Coronary artery (tissue), 2 donors: ENCODE measurements around the gene CALHM6.

ENCODE experiments used
- DNase-seq: peaks from one replicate; pipeline ENCODE4 v3.0.0-alpha.2; 2017; ENCODE audit warnings: low spot score
- H3K27ac ChIP-seq, 2 donors: fragments of 200-600 bp; sonication (generic); one replicate each; pipeline ENCODE4 v1.5.1; 2016 to 2019
- H3K4me3 ChIP-seq: fragments of 200-600 bp; sonication (generic); 2 replicates; pipeline ENCODE4 v1.5.1; 2016; ENCODE audit warnings: mild to moderate bottlenecking, moderate library complexity
- CTCF ChIP-seq: fragments of 200-600 bp; sonication (generic); IDR thresholded peaks from one replicate; pipeline ENCODE4 v1.5.1; 2019; ENCODE audit warnings: antibody characterized with exemption

Gene CALHM6

GRCh38 chr6:116461331-116461931 lies at the start of gene CALHM6:
TSS of gene CALHM6 (plus strand) at chr6:116461375. CDS start at chr6:116461930, 555 bp downstream.
- no peak for TF ChIP-seq CTCF
- DNase-seq, result no peak
- Histone ChIP-seq H3K27ac (peak within 1 kb of the TSS in 1 of 2 donors; percentile 37), H3K4me3 (peak within 1 kb of the TSS; percentile 73)

GRCh38 chr6:116412270-116412669 lies 48.9 kb upstream of the CALHM6 start:
- Histone ChIP-seq H3K4me3 (no peak overlapping the region), H3K27ac (no peak overlapping the region)
- TF ChIP-seq CTCF, result no peak
- DNase-seq, result no peak

- TF ChIP-seq CTCF, result no peak
- no peak overlapping the region for H3K27ac ChIP-seq
- no peak for DNase-seq
- no peak overlapping the region for H3K4me3 ChIP-seq
Observed at GRCh38 chr6:116413357-116413756, 47.8 kb upstream of the CALHM6 start.

GRCh38 chr6:116417661-116418060 lies 43.5 kb upstream of the CALHM6 start:
- no peak overlapping the region for H3K27ac ChIP-seq
- TF ChIP-seq CTCF, result no peak

GRCh38 chr6:116419069-116419786 lies 41.9 kb upstream of the CALHM6 start:
- H3K27ac ChIP-seq, result no peak overlapping the region
- TF ChIP-seq CTCF, result no peak
- no peak overlapping the region for H3K4me3 ChIP-seq
- no peak for DNase-seq

More at GRCh38 chr6:116417661-116418060, 43.5 kb upstream of the CALHM6 start:
- H3K4me3 ChIP-seq, result no peak overlapping the region
- no peak for DNase-seq

GRCh38 chr6:116420341-116420740 lies 40.8 kb upstream of the CALHM6 start:
- no peak overlapping the region for H3K27ac ChIP-seq
- DNase-seq, result no peak
- TF ChIP-seq CTCF, result no peak
- no peak overlapping the region for H3K4me3 ChIP-seq

- Histone ChIP-seq H3K4me3 (no peak overlapping the region), H3K27ac (no peak overlapping the region)
- TF ChIP-seq CTCF, result no peak
- DNase-seq, result no peak
Observed at GRCh38 chr6:116422238-116422637, 38.9 kb upstream of the CALHM6 start.
